PC-9 (cell line): ENCODE data around the gene DHCR7. TPM values are rescaled to one million over a fixed set of nuclear protein-coding genes. Genes with fewer than 3 reads are reported as not detected.

Source experiments
- BruUV-seq: library from RNA; stranded (reverse); fragments of 400-500 nt; replicated peaks from 2 replicates; lab custom pipeline; 2021; lab: Mats Ljungman, UMichigan
- CTCF ChIA-PET: fragments of 300-600 bp; sonication (Branson Sonifier 250); formaldehyde crosslinking; loops from one replicate; lab custom pipeline; 2022; ENCODE audit warnings: antibody characterized with exemption; lab: Charles Lee
- POLR2A ChIA-PET: fragments of 300-600 bp; sonication (Branson Sonifier 250); formaldehyde crosslinking; loops from one replicate; lab custom pipeline; 2022; ENCODE audit warnings: antibody characterized with exemption; ENCODE audit not compliant: unreplicated experiment; lab: Charles Lee
- DNase-seq, 2 experiments: peaks; one replicate each; pipeline versions ENCODE4 v3.0.0 to v3.0.0-alpha.2; 2015 to 2022; ENCODE audit warnings: mixed read lengths in 1 of 2
- H2AFZ ChIP-seq: fragments of 200-600 bp; sonication (generic); 2 replicates; pipeline ENCODE4 v1.8.1; 2017; ENCODE audit warnings: antibody characterized with exemption
- H3F3A ChIP-seq: fragments of 200-600 bp; sonication (generic); 2 replicates; pipeline ENCODE4 v1.8.1; 2017; ENCODE audit warnings: antibody characterized with exemption, mild to moderate bottlenecking, low read depth; ENCODE audit not compliant: insufficient read depth
- H3K27ac ChIP-seq: fragments of 200-600 bp; sonication (generic); 2 replicates; pipeline ENCODE4 v1.6.1; 2016; ENCODE audit warnings: mixed run types
- H3K27me3 ChIP-seq: fragments of 200-600 bp; sonication (generic); 2 replicates; pipeline ENCODE4 v1.6.1; 2016; ENCODE audit warnings: low read depth, mixed run types; ENCODE audit not compliant: insufficient read depth
- H3K36me3 ChIP-seq: fragments of 200-600 bp; sonication (generic); 2 replicates; pipeline ENCODE4 v1.6.1; 2016; ENCODE audit warnings: low read depth, mixed run types
- H3K4me1 ChIP-seq: fragments of 200-600 bp; sonication (generic); replicated peaks from 2 replicates; pipeline ENCODE4 v1.6.1; 2016; ENCODE audit warnings: mixed run types; ENCODE audit not compliant: insufficient read depth
- H3K4me2 ChIP-seq: fragments of 200-600 bp; sonication (generic); 2 replicates; pipeline ENCODE4 v1.6.1; 2017; ENCODE audit warnings: mixed run types
- H3K4me3 ChIP-seq: fragments of 200-600 bp; sonication (generic); 2 replicates; pipeline ENCODE4 v1.6.1; 2016; ENCODE audit warnings: mixed run types
- H3K79me2 ChIP-seq: fragments of 200-600 bp; sonication (generic); 2 replicates; pipeline ENCODE4 v1.6.1; 2017; ENCODE audit warnings: low read depth, mixed run types
- H3K9me2 ChIP-seq: fragments of 200-600 bp; sonication (generic); 2 replicates; pipeline ENCODE4 v1.8.1; 2017; ENCODE audit warnings: mild to moderate bottlenecking; ENCODE audit not compliant: insufficient read depth
- H3K9me3 ChIP-seq: fragments of 200-600 bp; sonication (generic); 2 replicates; pipeline ENCODE4 v1.8.1; 2016; ENCODE audit warnings: low read depth; ENCODE audit not compliant: insufficient read depth
- H4K20me1 ChIP-seq: fragments of 200-600 bp; sonication (generic); 2 replicates; pipeline ENCODE4 v1.8.1; 2017; ENCODE audit not compliant: insufficient read depth
- CTCF ChIP-seq: fragments of 200-600 bp; sonication (generic); conservative IDR thresholded peaks from 2 replicates; pipeline ENCODE4 v1.6.1; 2017; ENCODE audit warnings: mixed run types, antibody characterized with exemption, mild to moderate bottlenecking, moderate library complexity
- EZH2 ChIP-seq: fragments of 200-600 bp; sonication (generic); IDR thresholded peaks from 2 replicates; pipeline ENCODE4 v1.8.0; 2017; ENCODE audit warnings: antibody characterized with exemption, low read depth
- intact Hi-C: fragments of 100-400 bp; cut with micrococcal nuclease; formaldehyde crosslinking; loops from one replicate; pipeline ENCODE4 v1.10.0; 2022; ENCODE audit not compliant: unreplicated experiment
- total RNA-seq: library from RNA; stranded (reverse); gene quantifications from 2 replicates; pipeline ENCODE4 v1.2.3, GENCODE V29; 2021

DHCR7 gene
- total RNA-seq, 1 experiment from 2014 or later, result 311 TPM

- POLR2A ChIA-PET, result no interaction called here
- intact Hi-C loops, result no loop called here
- Histone ChIP-seq H2AFZ (no peak overlapping the region), H3K9me3 (no peaks in the 10 kb centered on the region), H3K27ac (no peak overlapping the region), H3K79me2 (no peaks in the 10 kb centered on the region), H3K4me2 (no peak overlapping the region), H3K4me1 (peaks cover 22% of the 10 kb centered on the region), H4K20me1 (no peaks in the 10 kb centered on the region), H3K9me2 (no peaks in the 10 kb centered on the region), H3K4me3 (no peak overlapping the region), H3K36me3 (peaks cover 28% of the 10 kb centered on the region), H3F3A (peaks cover 23% of the 10 kb centered on the region), H3K27me3 (no peaks in the 10 kb centered on the region)
- DNase-seq, result no peak
- TF ChIP-seq CTCF (no peak), EZH2 (no peak)
- CTCF ChIA-PET, result no interaction called here
- BruUV-seq, result no TSS peak
These were observed 30.3 kb upstream of the DHCR7 start for GRCh38 chr11:71478528-71478840.

GRCh38 chr11:71477641-71478527, 29.7 kb upstream of the DHCR7 start:
- POLR2A ChIA-PET, result no interaction called here
- CTCF ChIA-PET, result no interaction called here

GRCh38 chr11:71476926-71477640, 28.9 kb upstream of the DHCR7 start:
- Histone ChIP-seq H3K9me3 (no peaks in the 10 kb centered on the region), H3K4me1 (peaks cover 21% of the 10 kb centered on the region), H3K9me2 (no peaks in the 10 kb centered on the region), H2AFZ (no peak overlapping the region), H4K20me1 (no peaks in the 10 kb centered on the region), H3F3A (peaks cover 23% of the 10 kb centered on the region), H3K36me3 (peaks cover 26% of the 10 kb centered on the region), H3K27me3 (no peaks in the 10 kb centered on the region), H3K4me2 (no peak overlapping the region), H3K4me3 (no peak overlapping the region), H3K27ac (no peak overlapping the region), H3K79me2 (no peaks in the 10 kb centered on the region)
- TF ChIP-seq CTCF (no peak), EZH2 (no peak)
- CTCF ChIA-PET, result no interaction called here
- POLR2A ChIA-PET, result no interaction called here
- intact Hi-C loops, result no loop called here
- no TSS peak for BruUV-seq
- DNase-seq, result no peak

More at GRCh38 chr11:71477641-71478527, 29.7 kb upstream of the DHCR7 start:
- no peaks in the 10 kb centered on the region for H4K20me1 ChIP-seq
- TF ChIP-seq CTCF (no peak), EZH2 (no peak)
- H3K27ac ChIP-seq, result no peak overlapping the region
- H3K4me2 ChIP-seq, result no peak overlapping the region
- peaks cover 23% of the 10 kb centered on the region for H3F3A ChIP-seq
- H3K27me3 ChIP-seq, result no peaks in the 10 kb centered on the region
- H3K4me3 ChIP-seq, result no peak overlapping the region
- intact Hi-C loops, result no loop called here
- peaks cover 24% of the 10 kb centered on the region for H3K36me3 ChIP-seq
- H3K4me1 ChIP-seq, result peaks cover 22% of the 10 kb centered on the region
- no peak overlapping the region for H2AFZ ChIP-seq
- H3K9me3 ChIP-seq, result no peaks in the 10 kb centered on the region
- no peak for DNase-seq
- BruUV-seq, result no TSS peak
- H3K9me2 ChIP-seq, result no peaks in the 10 kb centered on the region
- no peaks in the 10 kb centered on the region for H3K79me2 ChIP-seq
